ENCODE results near the gene ACIN1.

Gene ACIN1

GRCh38 chr14:23105348-23105824 lies 10.4 kb upstream of the ACIN1 start:
- no peak for DNase-seq (ENCODE audit: low spot score)

GRCh38 chr14:23104591-23105347 lies 9.8 kb upstream of the ACIN1 start, which contains the start of gene CIROP:
Gene CIROP (minus strand): TSS chr14:23104989. CDS start chr14:23104920, 69 bp downstream.
- no peak for DNase-seq (ENCODE audit: low spot score)

- no peak for DNase-seq (ENCODE audit: low spot score)
These were observed 9.2 kb upstream of the ACIN1 start for GRCh38 chr14:23104070-23104590.

GRCh38 chr14:23103581-23103980 lies 8.6 kb upstream of the ACIN1 start:
- no peak for DNase-seq (ENCODE audit: low spot score)

- no peak for DNase-seq (ENCODE audit: low spot score)
These were observed 7.9 kb upstream of the ACIN1 start for GRCh38 chr14:23102801-23103200.

- no peak for DNase-seq (ENCODE audit: low spot score)
These were observed 7.2 kb upstream of the ACIN1 start for GRCh38 chr14:23101986-23102625.

GRCh38 chr14:23101213-23101970 lies 6.5 kb upstream of the ACIN1 start:
- no peak for DNase-seq (ENCODE audit: low spot score)

- DNase-seq (ENCODE audit: low spot score): no peak
These were observed 4.4 kb upstream of the ACIN1 start for GRCh38 chr14:23099212-23099861.

GRCh38 chr14:23097786-23098185 lies 2.9 kb upstream of the ACIN1 start:
- DNase-seq (ENCODE audit: low spot score): no peak

- peak; percentile 96 for DNase-seq (ENCODE audit: low spot score)
These were observed 516 bp upstream of the ACIN1 start, which contains the start of gene C14orf119 for GRCh38 chr14:23095196-23096108. Gene C14orf119 (plus strand): TSS chr14:23095505. CDS start chr14:23097659, 2,154 bp downstream.

- no peak for DNase-seq (ENCODE audit: low spot score)
These were observed 808 bp downstream of the ACIN1 start for GRCh38 chr14:23093991-23094665.

- no peak for DNase-seq (ENCODE audit: low spot score)
These were observed 1.4 kb downstream of the ACIN1 start for GRCh38 chr14:23093526-23093925.

GRCh38 chr14:23093104-23093503 lies 1.8 kb downstream of the ACIN1 start:
- no peak for DNase-seq (ENCODE audit: low spot score)

- DNase-seq (ENCODE audit: low spot score): no peak
These were observed 3.4 kb downstream of the ACIN1 start for GRCh38 chr14:23091294-23092225.

GRCh38 chr14:23090254-23090636 lies 4.7 kb downstream of the ACIN1 start:
- DNase-seq (ENCODE audit: low spot score): no peak

- DNase-seq (ENCODE audit: low spot score): no peak
These were observed 5.3 kb downstream of the ACIN1 start for GRCh38 chr14:23089498-23090253.

- DNase-seq (ENCODE audit: low spot score): no peak
These were observed 8.4 kb downstream of the ACIN1 start for GRCh38 chr14:23086565-23086964.

- no peak for DNase-seq (ENCODE audit: low spot score)
These were observed 9.5 kb downstream of the ACIN1 start for GRCh38 chr14:23085458-23085857.
